Testis (tissue), 2 donors: ENCODE measurements around the gene EIF3M.

Experiments
- CTCF ChIP-seq, 3 experiments: fragments of 450-650 bp in 2 of 3; fragments of 200-600 bp in 1 of 3; sonication (generic) in 1 of 3; IDR thresholded peaks; one replicate each; pipeline ENCODE4 v1.5.1; 2016 to 2019; ENCODE audit warnings: antibody characterized with exemption in 3 of 3, mild to moderate bottlenecking in 2 of 3, moderate library complexity in 1 of 3
- POLR2A ChIP-seq: fragments of 450-650 bp; IDR thresholded peaks from one replicate; pipeline ENCODE4 v1.6.1; 2017; ENCODE audit warnings: antibody characterized with exemption, mild to moderate bottlenecking, moderate library complexity

GRCh38 chr11:32555895-32556294 lies 27.7 kb upstream of the EIF3M start:
- TF ChIP-seq CTCF (IDR thresholded peaks at IDR 0.05) (no peak), POLR2A (no peak)
